Breast epithelium (tissue), 3 donors: ENCODE data around the gene MAPRE2.

ENCODE experiments used
- POLR2A ChIP-seq: fragments of 450-650 bp; IDR thresholded peaks from one replicate; pipeline ENCODE4 v1.6.1; 2016; ENCODE audit warnings: antibody characterized with exemption, mild to moderate bottlenecking, moderate library complexity
- POLR2AphosphoS5 ChIP-seq, 3 donors: sonication (generic); formaldehyde crosslinking; IDR thresholded peaks; one replicate each; pipeline ENCODE4 v1.6.1; 2017; ENCODE audit warnings: antibody characterized with exemption in 3 of 3
- TF ChIP-seq, protein P1 (sequence below), 3 donors: fragments of 450-650 bp; IDR thresholded peaks; one replicate each; pipeline ENCODE4 v1.5.1; 2016 to 2017; ENCODE audit warnings: antibody characterized with exemption in 3 of 3, mild to moderate bottlenecking in 3 of 3, moderate library complexity in 3 of 3

DNA sequence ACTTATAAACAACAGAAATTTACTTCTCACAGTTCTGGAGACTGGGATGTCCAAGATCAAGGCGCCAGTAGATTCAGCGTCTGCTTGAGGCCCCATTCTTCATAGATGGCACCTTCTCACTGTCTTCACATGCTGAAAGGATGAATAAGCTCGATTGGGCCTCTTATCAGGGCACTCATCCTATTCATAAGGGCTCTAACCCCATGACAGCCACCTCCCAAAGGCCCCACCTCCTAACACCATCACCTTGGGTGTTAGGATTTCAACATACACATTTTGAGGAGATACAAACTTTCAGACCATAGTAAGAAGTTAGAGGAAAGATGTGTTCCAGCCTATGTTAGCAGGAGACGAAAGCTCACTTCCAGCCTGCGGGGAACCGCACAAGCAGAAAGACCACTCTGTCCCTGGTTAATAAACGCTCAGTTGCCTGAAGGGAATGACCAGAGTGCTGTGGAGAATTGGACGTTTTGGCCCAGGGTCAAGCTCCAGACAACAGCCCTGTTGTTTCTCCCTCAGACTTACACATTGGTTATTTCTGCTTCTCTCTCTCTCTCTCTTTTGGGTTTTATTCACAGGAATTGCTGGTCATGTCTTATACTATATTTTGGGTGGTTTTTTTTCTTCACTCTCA lies 90.3 kb downstream of the MAPRE2 start:
- TF ChIP-seq, protein P1, sequence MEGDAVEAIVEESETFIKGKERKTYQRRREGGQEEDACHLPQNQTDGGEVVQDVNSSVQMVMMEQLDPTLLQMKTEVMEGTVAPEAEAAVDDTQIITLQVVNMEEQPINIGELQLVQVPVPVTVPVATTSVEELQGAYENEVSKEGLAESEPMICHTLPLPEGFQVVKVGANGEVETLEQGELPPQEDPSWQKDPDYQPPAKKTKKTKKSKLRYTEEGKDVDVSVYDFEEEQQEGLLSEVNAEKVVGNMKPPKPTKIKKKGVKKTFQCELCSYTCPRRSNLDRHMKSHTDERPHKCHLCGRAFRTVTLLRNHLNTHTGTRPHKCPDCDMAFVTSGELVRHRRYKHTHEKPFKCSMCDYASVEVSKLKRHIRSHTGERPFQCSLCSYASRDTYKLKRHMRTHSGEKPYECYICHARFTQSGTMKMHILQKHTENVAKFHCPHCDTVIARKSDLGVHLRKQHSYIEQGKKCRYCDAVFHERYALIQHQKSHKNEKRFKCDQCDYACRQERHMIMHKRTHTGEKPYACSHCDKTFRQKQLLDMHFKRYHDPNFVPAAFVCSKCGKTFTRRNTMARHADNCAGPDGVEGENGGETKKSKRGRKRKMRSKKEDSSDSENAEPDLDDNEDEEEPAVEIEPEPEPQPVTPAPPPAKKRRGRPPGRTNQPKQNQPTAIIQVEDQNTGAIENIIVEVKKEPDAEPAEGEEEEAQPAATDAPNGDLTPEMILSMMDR (IDR thresholded peaks at IDR 0.05) = no peak
- TF ChIP-seq POLR2AphosphoS5 (IDR thresholded peaks at IDR 0.05) = no peak
- TF ChIP-seq POLR2A = no peak
